ENCODE measurements around the gene WDR27.
"Not testable (repeated sequence)": the region's sequence is repeated elsewhere in the genome, so short reads cannot be mapped to it uniquely, and the experiment has no call there.

WDR27 gene

DNA sequence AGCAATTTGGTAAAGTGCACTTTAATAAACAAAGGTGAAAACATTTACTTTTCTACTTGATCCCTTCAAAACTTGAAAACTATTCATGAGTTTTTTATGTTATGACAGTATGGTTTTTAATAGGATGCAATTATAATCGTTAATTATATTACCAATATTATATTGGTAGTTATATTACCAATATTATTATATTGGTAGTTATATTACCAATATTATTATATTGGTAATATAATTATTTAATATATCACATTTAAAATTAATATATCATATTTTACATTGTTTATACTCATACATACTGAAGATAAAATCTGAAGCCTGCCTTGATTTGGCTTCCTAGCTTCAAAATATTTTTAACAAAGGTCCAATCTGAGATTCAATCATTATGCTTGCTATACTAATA is 262.1 kb downstream of the WDR27 start:
- Histone ChIP-seq H4K20me1 (ENCODE audit: insufficient read depth, low read length) (no peaks in the 10 kb centered on the region), H3K4me2 (ENCODE audit: low read depth, low read length) (no peak overlapping the region), H3K9ac (ENCODE audit: low read length) (no peak overlapping the region)

DNA sequence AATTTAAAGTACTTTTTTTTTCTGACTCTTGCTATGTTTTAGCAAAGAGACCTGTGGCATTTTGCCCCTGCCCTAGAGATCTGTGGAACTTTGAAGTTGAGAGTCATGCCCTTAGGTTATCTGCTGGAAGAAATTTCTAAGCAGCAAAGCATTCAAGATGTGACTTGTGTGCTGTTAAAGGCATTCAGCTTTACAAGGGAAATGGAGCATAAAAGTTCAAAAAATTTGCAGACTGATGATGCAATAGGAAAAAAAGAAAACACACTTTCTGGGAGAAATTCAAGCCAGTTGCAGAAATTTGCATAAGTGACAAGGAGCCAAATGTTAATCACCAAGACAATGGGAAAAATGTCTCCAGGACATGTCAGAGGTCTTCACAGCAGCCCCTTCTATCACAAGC is 267.3 kb downstream of the WDR27 start:
- not testable (repeated sequence) for H3K4me3 ChIP-seq (ENCODE audit: low read length); H3K27me3 ChIP-seq (replicated peaks; ENCODE audit: insufficient read depth, low read length); H3K27ac ChIP-seq (ENCODE audit: low read length); H3K9me3 ChIP-seq (replicated peaks; ENCODE audit: insufficient read depth, low read length); H3F3A ChIP-seq (ENCODE audit: insufficient read depth, low read length); H3K4me1 ChIP-seq (ENCODE audit: low read length); H2AFZ ChIP-seq (ENCODE audit: low read length); H4K20me1 ChIP-seq (ENCODE audit: insufficient read depth, low read length); DNase-seq; H3K4me2 ChIP-seq (ENCODE audit: low read depth, low read length); H3K79me2 ChIP-seq (ENCODE audit: low read length); H3K36me3 ChIP-seq (replicated peaks; ENCODE audit: insufficient read depth, low read length); H3K9ac ChIP-seq (ENCODE audit: low read length); H3K9me2 ChIP-seq (replicated peaks; ENCODE audit: insufficient read depth, low read length)

More for the DNA sequence above, 262.1 kb downstream of the WDR27 start:
- H3K36me3 ChIP-seq (replicated peaks; ENCODE audit: insufficient read depth, low read length) = no peaks in the 10 kb centered on the region
- no peak overlapping the region for H2AFZ ChIP-seq (ENCODE audit: low read length)
- TF ChIP-seq EZH2phosphoT487 (IDR thresholded peaks at IDR 0.05; ENCODE audit: low read length) (no peak), EZH2 (optimal IDR thresholded peaks at IDR 0.05; ENCODE audit: low read depth, low read length) (no peak)
- TF ChIP-seq, protein P1, sequence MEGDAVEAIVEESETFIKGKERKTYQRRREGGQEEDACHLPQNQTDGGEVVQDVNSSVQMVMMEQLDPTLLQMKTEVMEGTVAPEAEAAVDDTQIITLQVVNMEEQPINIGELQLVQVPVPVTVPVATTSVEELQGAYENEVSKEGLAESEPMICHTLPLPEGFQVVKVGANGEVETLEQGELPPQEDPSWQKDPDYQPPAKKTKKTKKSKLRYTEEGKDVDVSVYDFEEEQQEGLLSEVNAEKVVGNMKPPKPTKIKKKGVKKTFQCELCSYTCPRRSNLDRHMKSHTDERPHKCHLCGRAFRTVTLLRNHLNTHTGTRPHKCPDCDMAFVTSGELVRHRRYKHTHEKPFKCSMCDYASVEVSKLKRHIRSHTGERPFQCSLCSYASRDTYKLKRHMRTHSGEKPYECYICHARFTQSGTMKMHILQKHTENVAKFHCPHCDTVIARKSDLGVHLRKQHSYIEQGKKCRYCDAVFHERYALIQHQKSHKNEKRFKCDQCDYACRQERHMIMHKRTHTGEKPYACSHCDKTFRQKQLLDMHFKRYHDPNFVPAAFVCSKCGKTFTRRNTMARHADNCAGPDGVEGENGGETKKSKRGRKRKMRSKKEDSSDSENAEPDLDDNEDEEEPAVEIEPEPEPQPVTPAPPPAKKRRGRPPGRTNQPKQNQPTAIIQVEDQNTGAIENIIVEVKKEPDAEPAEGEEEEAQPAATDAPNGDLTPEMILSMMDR (IDR thresholded peaks at IDR 0.05; ENCODE audit: low read length) = no peak
- H3K9me3 ChIP-seq (replicated peaks; ENCODE audit: insufficient read depth, low read length) = no peaks in the 10 kb centered on the region
- H3K9me2 ChIP-seq (replicated peaks; ENCODE audit: insufficient read depth, low read length) = no peaks in the 10 kb centered on the region
- H3K27me3 ChIP-seq (replicated peaks; ENCODE audit: insufficient read depth, low read length) = no peaks in the 10 kb centered on the region
- no peak overlapping the region for H3K4me3 ChIP-seq (ENCODE audit: low read length)
- H3K27ac ChIP-seq (ENCODE audit: low read length) = no peak overlapping the region
- no peaks in the 10 kb centered on the region for H3F3A ChIP-seq (ENCODE audit: insufficient read depth, low read length)
- no peaks in the 10 kb centered on the region for H3K79me2 ChIP-seq (ENCODE audit: low read length)
- H3K4me1 ChIP-seq (ENCODE audit: low read length) = no peaks in the 10 kb centered on the region
- DNase-seq = no peak

DNA sequence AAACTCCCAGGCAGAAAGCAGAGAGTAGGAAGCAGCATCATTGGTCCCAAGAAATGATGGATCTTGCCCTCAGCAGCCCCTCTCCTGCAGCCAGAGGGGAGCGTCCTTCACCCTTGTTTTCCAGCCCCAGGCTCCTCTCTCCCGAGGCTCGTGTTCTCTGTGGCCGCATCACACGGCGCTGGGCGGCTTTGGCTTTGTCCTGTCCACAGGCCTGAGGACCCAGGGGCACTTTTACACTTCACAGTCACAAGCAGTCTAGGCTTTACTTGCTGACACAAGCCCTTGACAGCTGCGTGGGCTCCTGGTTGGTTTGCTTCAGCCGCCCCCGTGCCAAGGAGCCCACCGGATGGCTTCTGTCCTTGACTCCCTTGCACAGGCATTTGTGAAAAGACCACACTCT is 272.8 kb downstream of the WDR27 start:
- Histone ChIP-seq H3K79me2 (ENCODE audit: low read length) (no peaks in the 10 kb centered on the region), H3K4me3 (ENCODE audit: low read length) (no peak overlapping the region), H3K4me2 (ENCODE audit: low read depth, low read length) (no peak overlapping the region), H2AFZ (ENCODE audit: low read length) (no peak overlapping the region), H3F3A (ENCODE audit: insufficient read depth, low read length) (no peaks in the 10 kb centered on the region), H3K27ac (ENCODE audit: low read length) (no peak overlapping the region), H3K4me1 (ENCODE audit: low read length) (no peaks in the 10 kb centered on the region), H3K36me3 (replicated peaks; ENCODE audit: insufficient read depth, low read length) (no peaks in the 10 kb centered on the region), H3K9ac (ENCODE audit: low read length) (no peak overlapping the region), H3K9me2 (replicated peaks; ENCODE audit: insufficient read depth, low read length) (no peaks in the 10 kb centered on the region), H3K27me3 (replicated peaks; ENCODE audit: insufficient read depth, low read length) (no peaks in the 10 kb centered on the region), H4K20me1 (ENCODE audit: insufficient read depth, low read length) (no peaks in the 10 kb centered on the region), H3K9me3 (replicated peaks; ENCODE audit: insufficient read depth, low read length) (no peaks in the 10 kb centered on the region)
- no peak for DNase-seq
- TF ChIP-seq, protein P1 (IDR thresholded peaks at IDR 0.05; ENCODE audit: low read length) = no peak
- TF ChIP-seq EZH2 (optimal IDR thresholded peaks at IDR 0.05; ENCODE audit: low read depth, low read length) = no peak
- TF ChIP-seq EZH2phosphoT487 (IDR thresholded peaks at IDR 0.05; ENCODE audit: low read length) = no peak

DNA sequence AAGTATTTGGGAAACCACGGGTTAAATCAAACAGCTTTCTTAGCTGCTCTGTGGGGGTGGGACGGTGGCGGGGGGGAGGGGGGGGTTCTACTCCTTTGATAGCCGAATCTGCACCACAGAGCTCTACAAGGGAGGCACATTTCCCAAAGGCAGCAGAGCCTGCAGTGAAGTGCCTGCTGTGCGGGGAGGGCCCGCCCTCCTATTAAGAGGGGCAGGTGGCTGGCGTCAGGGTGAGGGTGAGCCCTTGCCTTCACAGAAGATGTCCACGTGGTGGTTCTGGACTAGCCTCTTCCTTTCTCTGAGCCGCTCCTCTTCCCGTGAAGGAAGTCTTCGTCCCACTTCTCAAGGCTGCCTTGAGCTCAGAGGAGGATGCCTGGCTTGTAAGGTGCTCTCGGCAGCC is 273.3 kb downstream of the WDR27 start:
- no peak overlapping the region for H2AFZ ChIP-seq (ENCODE audit: low read length)
- H3K4me1 ChIP-seq (ENCODE audit: low read length) = no peaks in the 10 kb centered on the region

More for the DNA sequence above, 273.3 kb downstream of the WDR27 start:
- Histone ChIP-seq H3K4me2 (ENCODE audit: low read depth, low read length) (no peak overlapping the region), H3F3A (ENCODE audit: insufficient read depth, low read length) (no peaks in the 10 kb centered on the region), H3K9ac (ENCODE audit: low read length) (no peak overlapping the region), H3K9me2 (replicated peaks; ENCODE audit: insufficient read depth, low read length) (no peaks in the 10 kb centered on the region), H4K20me1 (ENCODE audit: insufficient read depth, low read length) (no peaks in the 10 kb centered on the region), H3K9me3 (replicated peaks; ENCODE audit: insufficient read depth, low read length) (no peaks in the 10 kb centered on the region), H3K79me2 (ENCODE audit: low read length) (no peaks in the 10 kb centered on the region), H3K27me3 (replicated peaks; ENCODE audit: insufficient read depth, low read length) (no peaks in the 10 kb centered on the region), H3K4me3 (ENCODE audit: low read length) (no peak overlapping the region), H3K27ac (ENCODE audit: low read length) (no peak overlapping the region), H3K36me3 (replicated peaks; ENCODE audit: insufficient read depth, low read length) (no peaks in the 10 kb centered on the region)
- no peak for DNase-seq
- no peak for TF ChIP-seq EZH2 (optimal IDR thresholded peaks at IDR 0.05; ENCODE audit: low read depth, low read length)
- TF ChIP-seq EZH2phosphoT487 (IDR thresholded peaks at IDR 0.05; ENCODE audit: low read length) = no peak
- TF ChIP-seq, protein P1 (IDR thresholded peaks at IDR 0.05; ENCODE audit: low read length) = no peak
